Heart left ventricle (tissue), 16 donors: ENCODE data around the gene ULBP3. TPM values are rescaled to one million over a fixed set of nuclear protein-coding genes. Genes with fewer than 3 reads are reported as not detected.

Experiments used
- ATAC-seq, 4 donors: fragments of 200-7000 bp; cut with Tn5 transposase; one replicate each; pipeline ENCODE4 v1.9.1; 2020 to 2022; ENCODE audit warnings: moderate library complexity in 4 of 4, mild to moderate bottlenecking in 3 of 4, moderate number of reproducible peaks in 1 of 4
- DNase-seq, 5 donors: peaks; one replicate each; pipeline ENCODE4 v3.0.0-alpha.2; 2020
- H3K27ac ChIP-seq, 12 donors: fragments of 200-600 bp; sonication (generic) in 4 of 12; one replicate each; pipeline versions ENCODE4 v1.5.0 to v1.8.0; 2016 to 2022; ENCODE audit warnings: mild to moderate bottlenecking in 2 of 12
- H3K27me3 ChIP-seq, 9 donors: fragments of 200-600 bp; sonication (generic) in 2 of 9; one replicate each; pipeline versions ENCODE4 v1.5.1 to v1.8.0; 2016 to 2022; ENCODE audit warnings: mild to moderate bottlenecking in 3 of 9
- H3K36me3 ChIP-seq, 9 donors: fragments of 200-600 bp; sonication (generic) in 2 of 9; one replicate each; pipeline versions ENCODE4 v1.5.0 to v1.8.0; 2018 to 2022; ENCODE audit warnings: mild to moderate bottlenecking in 2 of 9
- H3K4me1 ChIP-seq, 12 donors: fragments of 200-600 bp; sonication (generic) in 4 of 12; one replicate each; pipeline versions ENCODE4 v1.5.0 to v1.8.0; 2016 to 2022; ENCODE audit warnings: mild to moderate bottlenecking in 3 of 12
- H3K4me3 ChIP-seq, 12 donors: fragments of 200-600 bp; sonication (generic) in 4 of 12; one replicate each; pipeline versions ENCODE4 v1.5.0 to v1.8.0; 2017 to 2022; ENCODE audit warnings: mild to moderate bottlenecking in 9 of 12, moderate library complexity in 4 of 12
- H3K9me3 ChIP-seq, 12 donors: fragments of 200-600 bp; sonication (generic) in 4 of 12; one replicate each; pipeline versions ENCODE4 v1.5.0 to v1.8.0; 2016 to 2022; ENCODE audit warnings: mild to moderate bottlenecking in 1 of 12
- POLR2A ChIP-seq, 2 donors: fragments of 450-650 bp; IDR thresholded peaks; one replicate each; pipeline ENCODE4 v1.6.1; 2017; ENCODE audit warnings: antibody characterized with exemption in 2 of 2, mild to moderate bottlenecking in 2 of 2, moderate library complexity in 2 of 2
- WGBS, 4 donors: extraction: QIAGEN DNeasy Blood & Tissue Kit in 2 of 4; methylation state at CpG; one replicate each; pipeline versions ENCODE4 v1.1.5 to v1.1.7; 2013 to 2018; 5-methylcytosine and 5-hydroxymethylcytosine counted together
- intact Hi-C, 10 donors: fragments of 100-400 bp; cut with DNase I; formaldehyde crosslinking; loops; one replicate each; pipeline versions ENCODE4 v1.11.1 to v1.14.2; 2022
- polyA plus RNA-seq, 2 donors: library from polyadenylated mRNA; stranded (reverse); fragments of 200-250 nt; gene quantifications; one replicate each; pipeline ENCODE4 v1.2.3, GENCODE V29; 2013
- total RNA-seq, 9 donors: library from RNA; depleted of rRNA in 2 of 9; stranded (reverse); fragments of >200 nt in 2 of 9; fragmentation: NEBNext Ultra II Directional in 3 of 9; extraction: Animal tissue kit (Norgen Biotek cat#: 25700) in 3 of 9; gene quantifications; one replicate each; pipeline versions ENCODE4 v1.1.0 to v1.2.4, GENCODE V29; 2016 to 2023
- TF ChIP-seq, protein P1 (sequence below), 12 donors: fragments of 200-600 bp; sonication (generic) in 4 of 12; IDR thresholded peaks; one replicate each; pipeline versions ENCODE4 v1.5.0 to v1.8.0; 2018 to 2022; ENCODE audit warnings: antibody characterized with exemption in 12 of 12, mild to moderate bottlenecking in 5 of 12
- donor health status: ischemic (EF 13 %, LVEDD 7.1; RV severe dilation, severe dysfunction).
- donor health status: healthy with polysubstance abuse.
- donor health status: DM: no; HTN: yes; CAD: no.
- donor health status: DM: no; HTN: no; CAD: no.
- donor health status: ischemic (EF 25% LVEDD 6.9; RV normal size, moderate dysfunction).
- donor health status: ischemic (EF 25% LVEDD 5.7; RV mildly dilated, moderate dysfunction).
- donor health status: healthy.
- donor health status: DM: yes; HTN: yes; CAD: no.
- donor health status: ischemic (EF 35%, LVEDD 5.7; RV mildly dilated, moderate dysfunction).
- donor health status: nonischemic (EF 11% LVEDD 7.7; RV severe dilation, severe dysfunction).
- donor health status: DM: yes; HTN: yes; CAD: no.
- donor health status: PGD.
- donor health status: ischemic (EF 29% LVEDD 5.4; RV normal size, mild dysfunction).
- donor health status: nonischemic (EF 23%, LVEDD 6.1; RV moderate dilation, normal function).

The ULBP3 gene
- total and polyA plus RNA-seq, 11 donors: 0.72 to 3.6 (median 1.3) TPM; not detected in 1

DNA sequence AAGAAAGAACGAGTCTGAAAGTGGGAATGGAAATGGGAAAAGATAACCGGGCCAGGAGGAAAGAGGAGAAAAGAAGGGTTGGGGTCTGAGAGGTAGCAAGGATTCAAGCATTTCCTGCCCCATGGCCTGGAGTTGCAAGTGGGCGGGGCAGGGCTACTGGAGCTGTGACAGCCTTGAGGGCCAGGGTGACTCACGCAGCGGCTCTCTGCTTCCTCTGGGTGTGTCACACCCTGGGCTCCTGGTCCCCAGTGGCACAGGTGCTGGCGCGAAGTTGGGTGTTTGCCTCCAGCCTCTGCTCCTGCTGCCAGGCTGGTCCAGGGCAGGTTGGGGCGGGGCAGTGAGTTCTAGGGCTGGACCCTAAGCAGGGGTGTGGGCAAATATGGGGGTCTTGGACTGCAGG, 3.3 kb upstream of the ULBP3 start:
- ATAC-seq (no peak), DNase-seq (peak in 3 of 5 donors; percentile 42 to 71 (median 70))
- Histone ChIP-seq H3K27me3 (no peaks in the 10 kb centered on the region), H3K4me3 (no peak overlapping the region), H3K4me1 (peaks cover 0 to 13% (median 4%) of the 10 kb centered on the region in 12 donors), H3K36me3 (no peaks in the 10 kb centered on the region), H3K27ac (no peak overlapping the region), H3K9me3 (no peaks in the 10 kb centered on the region)
- TF ChIP-seq POLR2A (IDR thresholded peaks at IDR 0.05): no peak
- TF ChIP-seq, protein P1, sequence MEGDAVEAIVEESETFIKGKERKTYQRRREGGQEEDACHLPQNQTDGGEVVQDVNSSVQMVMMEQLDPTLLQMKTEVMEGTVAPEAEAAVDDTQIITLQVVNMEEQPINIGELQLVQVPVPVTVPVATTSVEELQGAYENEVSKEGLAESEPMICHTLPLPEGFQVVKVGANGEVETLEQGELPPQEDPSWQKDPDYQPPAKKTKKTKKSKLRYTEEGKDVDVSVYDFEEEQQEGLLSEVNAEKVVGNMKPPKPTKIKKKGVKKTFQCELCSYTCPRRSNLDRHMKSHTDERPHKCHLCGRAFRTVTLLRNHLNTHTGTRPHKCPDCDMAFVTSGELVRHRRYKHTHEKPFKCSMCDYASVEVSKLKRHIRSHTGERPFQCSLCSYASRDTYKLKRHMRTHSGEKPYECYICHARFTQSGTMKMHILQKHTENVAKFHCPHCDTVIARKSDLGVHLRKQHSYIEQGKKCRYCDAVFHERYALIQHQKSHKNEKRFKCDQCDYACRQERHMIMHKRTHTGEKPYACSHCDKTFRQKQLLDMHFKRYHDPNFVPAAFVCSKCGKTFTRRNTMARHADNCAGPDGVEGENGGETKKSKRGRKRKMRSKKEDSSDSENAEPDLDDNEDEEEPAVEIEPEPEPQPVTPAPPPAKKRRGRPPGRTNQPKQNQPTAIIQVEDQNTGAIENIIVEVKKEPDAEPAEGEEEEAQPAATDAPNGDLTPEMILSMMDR (IDR thresholded peaks at IDR 0.05): no peak
- 59 to 73% (median 67%) methylated on average over 8 of the region's 8 CpGs for WGBS, 4 donors
- intact Hi-C loops: loop anchor here in 1 of 10 donors (10.0 kb wide), 1 partner anchor 743 kb away; no protein-coding TSS in a partner anchor

DNA sequence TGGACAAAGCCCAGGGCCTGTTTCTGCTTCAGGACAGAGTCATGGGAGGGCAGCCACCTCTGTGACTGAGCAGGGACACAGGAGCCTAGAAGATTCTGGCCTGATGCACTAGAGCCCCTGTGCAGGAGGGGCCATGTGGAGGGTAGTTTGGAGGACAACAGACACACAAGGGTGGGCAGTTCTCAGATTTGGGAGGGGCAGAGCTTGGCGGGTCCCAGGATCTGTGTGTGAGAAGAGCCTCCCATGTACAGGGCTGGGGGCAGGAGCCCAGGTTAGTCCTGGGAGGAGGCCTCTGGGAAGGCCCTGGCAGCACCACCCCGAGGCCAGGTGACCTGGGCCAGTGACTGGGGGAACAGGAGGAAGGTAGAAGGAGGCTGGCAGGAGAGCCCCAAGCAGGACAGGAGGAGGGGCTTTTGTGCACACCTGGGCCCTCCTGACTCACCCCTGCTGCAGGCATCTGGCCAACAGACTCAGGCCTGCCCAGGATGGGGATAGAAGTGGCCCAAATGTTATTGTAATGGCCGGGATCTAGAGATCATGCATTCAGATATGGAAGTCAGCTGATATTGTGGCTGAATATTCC, 1.4 kb upstream of the ULBP3 start:
- Histone ChIP-seq H3K9me3 (no peaks in the 10 kb centered on the region), H3K4me3 (no peak overlapping the region), H3K36me3 (no peaks in the 10 kb centered on the region), H3K27me3 (peaks cover 0 to 2% (median 0%) of the 10 kb centered on the region in 9 donors), H3K27ac (no peak overlapping the region), H3K4me1 (peaks cover 0 to 13% (median 4%) of the 10 kb centered on the region in 12 donors)
- DNase-seq: no peak
- no peak for ATAC-seq
- 73 to 90% (median 87%) methylated on average over 3 of the region's 3 CpGs for WGBS, 4 donors
- intact Hi-C loops: loop anchor here in 1 of 10 donors (10.0 kb wide), 1 partner anchor 744 kb away; no protein-coding TSS in a partner anchor
- no peak for TF ChIP-seq POLR2A (IDR thresholded peaks at IDR 0.05)

DNA sequence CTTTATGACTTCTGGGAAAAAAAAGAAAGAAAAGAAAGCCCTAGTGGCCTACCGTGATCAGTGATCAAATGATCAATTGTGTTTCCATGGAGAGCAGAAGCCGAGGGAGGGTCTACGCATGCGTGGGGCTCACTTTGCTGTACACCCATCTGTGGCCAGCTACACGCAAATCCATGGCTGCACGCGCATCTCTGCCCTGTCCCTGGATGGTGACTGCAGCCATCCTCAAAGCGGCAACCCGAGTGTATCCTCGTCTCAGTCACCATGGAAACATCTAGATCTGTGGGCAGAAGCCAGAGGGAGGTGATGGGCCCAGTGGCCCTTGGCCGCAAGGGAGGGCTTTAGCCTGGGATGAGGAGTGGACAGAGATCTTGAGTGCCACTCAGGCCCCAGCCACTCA, 785 bp upstream of the ULBP3 start:
- intact Hi-C loops: loop anchor here in 1 of 10 donors (10.0 kb wide), 1 partner anchor 745 kb away; no protein-coding TSS in a partner anchor
- DNase-seq: no peak
- H3K4me3 ChIP-seq: peak overlapping the region in 9 of 12 donors; percentile 61 to 80 (median 71)
- 81 to 90% (median 87%) methylated on average over 10 to 11 of the region's 11 CpGs for WGBS, 4 donors
- no peak for ATAC-seq
- H3K27me3 ChIP-seq: peaks cover 0 to 2% (median 0%) of the 10 kb centered on the region in 9 donors
- TF ChIP-seq, protein P1 (IDR thresholded peaks at IDR 0.05): no peak
- no peak for TF ChIP-seq POLR2A (IDR thresholded peaks at IDR 0.05)
- no peak overlapping the region for H3K27ac ChIP-seq
- no peaks in the 10 kb centered on the region for H3K36me3 ChIP-seq
- no peaks in the 10 kb centered on the region for H3K9me3 ChIP-seq
- H3K4me1 ChIP-seq: peaks cover 0 to 13% (median 4%) of the 10 kb centered on the region in 12 donors

DNA sequence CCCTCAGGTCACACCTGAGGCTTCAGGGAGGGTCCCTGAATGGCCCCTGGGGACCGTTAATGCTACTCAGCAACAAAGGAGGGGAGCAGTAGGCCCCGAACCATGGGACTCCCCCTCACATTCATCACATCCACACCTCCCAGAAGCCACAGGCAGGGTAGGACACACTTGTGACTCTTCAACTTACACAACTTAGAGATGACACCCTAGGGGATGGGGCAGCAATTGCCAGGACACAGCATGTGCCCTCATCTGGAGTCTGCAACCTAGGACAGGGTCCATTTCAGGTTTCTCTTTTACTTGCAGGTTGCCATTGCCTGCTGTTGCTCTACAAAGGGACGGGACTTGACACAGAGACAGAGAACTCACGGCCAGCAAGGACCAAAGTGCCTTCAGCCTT, 770 bp downstream of the ULBP3 start:
- ATAC-seq (peak in 1 of 4 donors; percentile 2), DNase-seq (no peak)
- H3K27ac ChIP-seq: no peak overlapping the region
- intact Hi-C loops: no loop called here
- H3K36me3 ChIP-seq: no peaks in the 10 kb centered on the region
- no peak for TF ChIP-seq POLR2A (IDR thresholded peaks at IDR 0.05)
- TF ChIP-seq, protein P1 (IDR thresholded peaks at IDR 0.05): no peak
- peak overlapping the region; percentile 18 to 80 (median 70) for H3K4me3 ChIP-seq
- 33 to 69% (median 58%) methylated on average over 2 to 4 of the region's 4 CpGs for WGBS, 4 donors
- peaks cover 0 to 2% (median 0%) of the 10 kb centered on the region in 9 donors for H3K27me3 ChIP-seq
- H3K4me1 ChIP-seq: peaks cover 0 to 13% (median 4%) of the 10 kb centered on the region in 12 donors
- H3K9me3 ChIP-seq: no peaks in the 10 kb centered on the region
